Measurements from ENCODE around the gene RAB18.
"Not testable (repeated sequence)": the region's sequence is repeated elsewhere in the genome, so short reads cannot be mapped to it uniquely, and the experiment has no call there.

The RAB18 gene

DNA sequence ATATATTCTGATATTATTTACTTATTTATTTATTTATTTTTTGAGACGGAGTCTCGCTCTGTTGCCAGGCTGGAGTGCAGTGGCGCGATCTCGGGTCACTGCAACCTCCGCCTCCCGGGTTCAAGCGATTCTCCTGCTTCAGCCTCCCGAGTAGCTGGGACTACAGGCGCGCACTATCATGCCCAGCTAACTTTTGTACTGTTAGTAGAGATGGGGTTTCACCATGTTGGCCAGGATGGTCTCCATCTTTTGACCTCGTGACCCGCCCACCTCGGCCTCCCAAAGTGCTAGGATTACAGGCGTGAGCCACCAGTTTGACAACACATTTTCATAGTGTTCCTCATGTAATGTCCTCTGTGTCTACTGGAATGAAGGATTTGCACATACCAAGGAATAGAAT lies 1.4 kb downstream of the RAB18 start:
- DNase-seq, result not testable (repeated sequence)

DNA sequence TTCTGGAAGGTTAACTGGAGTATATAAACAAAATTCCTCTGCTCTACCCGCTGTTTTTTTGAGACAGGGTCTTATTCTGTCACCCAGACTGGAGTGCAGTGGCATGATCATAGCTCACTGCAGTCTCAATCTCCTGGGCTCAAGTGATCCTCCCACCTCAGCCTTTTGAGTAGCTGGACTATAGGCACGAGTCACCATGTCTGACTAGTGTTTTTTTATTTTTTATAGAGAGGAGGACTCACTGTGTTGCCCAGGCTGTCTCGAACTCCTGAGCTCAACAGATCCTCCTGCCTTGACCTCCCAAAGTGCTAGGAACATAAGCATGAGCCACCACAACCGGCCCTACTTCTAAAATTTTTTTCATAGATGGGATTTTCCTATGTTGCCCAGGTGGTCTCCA lies 2.2 kb downstream of the RAB18 start:
- peak; percentile 55 for DNase-seq

DNA sequence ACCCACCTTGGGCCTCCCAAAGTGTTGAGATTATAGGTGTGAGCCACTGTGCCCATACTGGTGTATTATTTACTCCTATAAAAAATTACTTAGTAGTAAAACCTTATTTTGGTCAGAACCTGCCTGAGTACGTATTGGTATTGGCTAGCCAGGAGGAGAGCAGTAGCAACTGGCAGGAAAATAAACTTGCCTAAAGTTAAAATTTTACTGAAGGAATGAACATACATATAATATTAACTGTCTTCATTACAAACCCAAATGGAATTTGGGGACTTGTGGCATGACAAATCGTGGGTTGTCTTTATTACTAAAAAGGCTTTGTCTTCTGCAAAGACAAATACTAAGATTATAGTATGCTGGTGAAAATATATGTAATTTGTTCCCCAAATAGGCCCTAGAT lies 8.4 kb downstream of the RAB18 start:
- DNase-seq, result no peak

DNA sequence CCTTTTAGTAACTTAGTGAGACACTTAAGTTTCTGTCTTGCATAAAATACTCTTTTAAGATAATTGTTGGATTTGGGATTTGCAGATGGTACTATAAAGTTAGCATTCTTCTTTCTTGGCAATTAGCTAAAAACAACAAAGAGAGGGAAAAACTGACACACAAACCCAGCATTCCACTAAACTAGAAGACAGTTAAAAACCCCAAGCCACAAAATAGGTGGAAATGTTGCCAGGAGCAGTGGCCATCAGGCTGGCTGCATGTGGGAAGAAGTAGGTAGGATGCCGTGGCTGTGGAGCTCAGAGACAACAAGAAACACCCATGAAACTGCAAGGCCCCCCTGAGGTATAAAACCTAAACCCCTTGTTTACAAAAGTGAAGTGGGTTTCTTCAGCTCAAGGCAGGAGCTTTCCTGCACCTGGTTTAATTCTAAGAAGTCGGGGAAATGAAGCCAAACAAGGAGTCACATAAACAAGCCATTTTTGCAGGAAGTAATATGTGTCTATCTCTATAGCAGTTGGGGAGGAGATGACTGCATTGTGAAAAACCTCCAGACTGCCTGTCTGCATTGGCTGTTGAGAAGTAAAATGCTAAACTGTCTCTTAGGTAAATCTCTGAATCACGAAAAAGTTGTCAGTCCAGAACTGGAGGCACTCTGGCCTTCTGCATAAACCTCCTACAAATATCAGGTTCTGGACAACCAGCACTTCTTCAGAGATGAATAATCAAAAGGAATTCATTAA lies 9.5 kb downstream of the RAB18 start:
- DNase-seq, result no peak

DNA sequence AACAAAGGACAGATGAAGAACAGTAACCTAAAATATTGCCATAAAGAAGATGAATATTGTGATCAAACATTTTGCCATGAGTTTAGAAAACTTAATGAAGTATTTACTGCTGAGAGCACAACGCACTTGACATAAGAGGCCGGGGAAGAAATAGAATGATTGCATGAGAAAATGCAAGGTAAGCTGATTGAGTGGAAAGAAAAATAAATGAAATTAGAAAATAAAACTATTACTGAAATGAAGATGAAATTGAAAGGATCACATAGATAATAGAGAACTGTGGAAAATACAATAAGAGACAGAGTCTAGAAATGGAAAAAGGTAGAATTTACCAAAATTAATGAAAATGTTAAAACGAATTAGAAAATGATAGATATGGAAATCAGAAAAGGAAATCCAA lies 10.1 kb downstream of the RAB18 start:
- no peak for DNase-seq

DNA sequence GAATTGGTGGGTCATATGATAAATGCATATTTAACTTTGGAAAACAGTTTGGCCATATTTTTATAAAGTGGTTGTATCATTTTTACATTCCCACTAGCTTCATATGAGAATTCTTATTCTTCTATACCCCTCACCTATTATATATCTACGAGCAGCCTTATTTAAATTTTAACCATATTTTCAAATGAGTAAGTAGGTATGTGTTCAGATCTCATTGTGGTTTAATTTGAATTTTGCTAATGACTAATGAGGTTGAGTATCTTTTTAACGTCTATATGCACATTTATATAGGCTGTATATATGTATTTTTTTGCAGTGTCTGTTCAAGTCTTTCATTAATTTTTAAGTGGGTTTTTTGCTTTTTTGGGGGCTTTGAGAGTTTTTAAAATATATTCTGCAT lies 14.2 kb downstream of the RAB18 start:
- DNase-seq, result no peak

DNA sequence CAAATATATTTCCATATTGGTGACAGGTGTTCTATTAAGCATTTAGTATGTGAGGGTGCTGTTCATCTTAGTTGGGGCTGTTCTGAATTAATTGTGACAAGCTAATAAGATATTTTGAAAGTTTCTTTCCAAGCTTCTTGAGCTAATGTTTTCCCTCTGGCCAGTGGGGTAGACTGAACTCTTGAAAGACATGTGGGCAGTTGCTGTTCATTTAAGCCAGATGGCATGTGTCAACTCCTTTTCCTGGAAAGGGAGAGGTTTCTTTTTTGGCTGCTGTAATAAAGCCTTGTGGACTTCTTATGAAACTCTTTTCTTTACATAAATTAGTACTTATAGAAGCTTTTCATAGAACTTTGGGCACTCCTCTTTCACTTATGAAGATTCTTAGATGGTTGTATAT lies 21.7 kb downstream of the RAB18 start:
- DNase-seq, result no peak

DNA sequence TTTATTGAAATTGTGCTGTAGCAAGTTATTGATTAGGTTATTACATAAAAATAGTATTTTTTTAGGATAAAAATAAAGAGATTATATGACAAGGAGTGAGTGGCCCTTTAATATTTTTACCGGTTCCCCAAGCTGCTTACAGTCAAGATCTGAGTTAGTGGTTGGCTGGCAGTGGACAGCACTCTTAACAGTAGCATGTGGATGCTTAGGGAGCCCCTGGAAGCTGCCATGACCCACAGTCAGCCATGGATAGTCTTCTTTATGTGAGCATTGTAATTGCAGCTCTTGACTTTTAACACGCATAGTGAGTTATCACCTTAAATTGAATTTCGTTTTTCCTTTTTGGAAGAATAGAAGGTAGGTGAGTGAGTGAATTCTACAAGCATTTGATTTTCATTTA lies 22.1 kb downstream of the RAB18 start:
- no peak for DNase-seq

DNA sequence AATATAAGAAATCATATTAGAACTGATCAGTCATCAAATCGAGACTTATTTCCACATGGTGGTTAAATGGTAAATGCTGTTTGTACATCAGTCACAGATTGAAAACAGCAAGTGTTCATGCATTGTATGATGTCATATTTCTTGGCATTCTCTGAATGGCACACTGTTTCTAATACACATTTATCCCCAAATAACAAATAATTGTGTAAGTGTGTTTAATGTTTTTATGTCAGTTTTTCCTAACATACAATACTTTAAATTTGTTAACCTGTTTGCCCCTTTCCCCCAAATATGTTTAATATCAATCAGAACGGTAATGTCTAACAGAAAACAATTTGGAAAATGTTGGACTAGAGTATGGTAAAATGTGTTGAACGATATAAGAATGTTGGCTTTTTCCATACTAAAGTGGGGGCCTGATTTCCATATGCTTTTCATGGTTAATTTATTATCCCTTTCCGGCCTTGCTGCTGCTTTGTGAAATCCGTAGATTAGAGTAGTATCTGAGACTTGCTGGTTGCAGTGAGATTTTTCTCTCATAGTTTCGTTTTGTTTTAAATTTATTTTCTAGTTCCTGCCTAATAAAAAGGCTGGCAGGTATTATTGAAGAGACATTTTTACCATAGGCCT lies 23.7 kb downstream of the RAB18 start:
- no peak for DNase-seq

DNA sequence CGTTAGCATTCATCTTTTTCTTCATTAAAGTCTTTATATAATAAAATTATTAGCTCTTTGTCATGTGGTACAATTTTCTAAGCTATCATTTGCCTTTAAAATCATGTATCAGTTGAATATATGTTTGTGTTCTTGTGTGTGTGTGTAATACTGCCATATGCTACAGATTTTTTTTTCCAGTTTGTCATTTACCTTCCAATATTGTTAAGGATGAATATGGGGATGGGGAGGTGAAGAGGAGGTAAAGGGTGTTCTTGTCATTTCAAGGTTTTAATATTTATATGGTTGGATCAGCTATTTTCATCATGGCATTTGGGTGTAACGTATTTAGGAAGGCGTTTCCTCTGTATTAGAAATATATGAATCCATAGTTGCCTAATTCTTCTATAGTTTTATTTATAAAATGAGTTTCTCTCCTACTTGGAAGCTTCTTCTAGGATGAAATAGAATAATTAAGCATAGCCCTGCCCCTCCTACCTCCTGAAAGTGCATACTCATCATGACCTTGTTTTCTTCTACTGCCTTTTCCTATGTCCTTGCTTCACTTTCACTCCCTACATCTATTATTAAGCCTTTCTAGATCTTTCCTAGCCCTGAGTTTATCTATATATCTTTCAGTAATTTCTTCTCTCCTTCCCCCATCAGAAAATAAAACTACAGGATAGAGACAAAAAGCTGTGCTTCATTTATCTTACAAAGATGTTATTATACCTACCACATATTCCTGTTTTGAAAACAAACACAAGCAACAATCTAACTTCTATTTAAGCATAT lies 25.1 kb downstream of the RAB18 start:
- DNase-seq, result no peak

DNA sequence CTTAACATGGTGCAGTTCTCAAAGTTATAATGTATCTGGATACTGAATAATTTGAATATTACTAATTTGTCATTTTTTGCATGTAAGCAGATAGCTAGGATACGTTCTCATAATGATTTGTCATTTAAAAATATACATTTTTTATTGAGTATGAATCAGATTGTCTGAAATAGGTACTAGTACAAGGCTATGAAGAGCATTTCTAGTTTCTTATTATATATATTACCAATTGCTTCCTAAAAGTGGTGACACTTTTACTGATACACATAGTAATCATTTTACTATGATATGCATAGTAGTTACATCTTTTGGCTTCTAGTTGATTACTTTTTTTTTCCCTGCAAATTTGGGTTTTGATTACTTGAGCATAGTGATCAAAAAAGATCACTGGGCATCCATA lies 26.4 kb downstream of the RAB18 start:
- DNase-seq, result no peak

DNA sequence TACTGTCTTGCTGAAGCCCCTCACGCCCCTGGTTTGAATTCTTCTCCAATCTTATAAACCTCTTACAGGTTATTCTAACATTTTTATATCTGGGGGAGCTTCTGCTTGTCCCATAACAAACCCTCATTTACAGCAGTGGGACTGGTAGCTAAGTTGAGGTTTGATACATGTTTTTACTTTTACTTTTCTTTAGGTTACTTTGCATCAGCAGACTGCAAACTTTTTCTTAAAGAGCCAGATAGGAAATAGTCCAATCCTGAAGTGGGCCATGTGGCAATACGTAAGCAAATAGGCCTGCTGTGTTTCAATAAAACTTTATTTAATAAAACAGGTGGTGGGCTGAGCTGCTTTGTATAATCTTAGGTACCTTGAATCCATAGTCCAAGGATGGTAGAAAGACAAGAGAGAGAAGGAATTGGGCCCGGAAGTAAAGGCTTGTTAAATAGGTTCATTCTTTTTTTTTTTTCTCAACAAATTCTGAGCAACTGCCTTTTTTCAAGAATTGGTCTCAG lies 27.3 kb downstream of the RAB18 start:
- no peak for DNase-seq

DNA sequence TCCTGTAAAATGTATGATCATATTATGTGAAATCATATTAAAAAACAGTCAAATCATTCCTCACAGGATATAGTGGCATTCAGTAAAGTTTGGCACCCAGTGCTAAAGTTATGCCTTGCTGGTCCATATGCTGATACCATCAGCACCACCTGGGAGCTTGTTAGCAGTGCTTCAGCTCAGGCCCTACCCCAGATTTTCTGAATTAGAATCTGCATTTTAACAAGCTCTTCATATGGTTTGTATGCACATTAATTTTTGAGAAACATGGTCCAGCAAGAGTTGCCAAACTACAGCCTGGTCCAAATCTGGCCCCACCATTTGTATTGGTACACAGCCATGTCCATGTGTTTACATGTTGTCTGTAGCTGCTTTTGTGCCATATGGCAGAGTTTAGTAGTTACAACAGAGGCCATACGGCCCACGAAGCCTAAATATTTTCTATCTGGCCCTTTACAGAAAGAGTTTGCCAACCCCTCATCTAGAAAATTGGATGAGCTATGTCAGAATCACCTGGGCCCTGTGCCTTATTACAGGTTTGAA lies 30.1 kb downstream of the RAB18 start:
- DNase-seq, result no peak

DNA sequence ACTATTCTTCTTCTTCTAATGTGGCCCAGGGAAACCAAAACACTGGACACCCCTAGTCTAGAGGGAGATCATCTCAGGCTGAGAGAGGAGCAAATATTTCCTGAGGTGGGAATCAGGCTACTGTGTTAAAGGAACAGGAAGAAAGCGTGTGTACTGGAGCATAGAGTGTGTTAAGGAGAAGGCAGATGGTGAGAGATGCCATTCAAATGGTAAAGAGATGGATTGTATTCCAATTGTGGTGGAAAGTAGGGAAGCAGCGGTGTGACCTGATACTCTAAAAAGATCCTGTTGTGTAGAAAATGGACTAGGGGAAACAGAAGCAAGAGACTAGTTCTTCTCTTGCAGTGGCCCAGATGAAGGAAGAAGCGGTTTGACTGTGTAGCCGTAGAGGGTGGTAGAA lies 31.2 kb downstream of the RAB18 start:
- DNase-seq, result no peak

DNA sequence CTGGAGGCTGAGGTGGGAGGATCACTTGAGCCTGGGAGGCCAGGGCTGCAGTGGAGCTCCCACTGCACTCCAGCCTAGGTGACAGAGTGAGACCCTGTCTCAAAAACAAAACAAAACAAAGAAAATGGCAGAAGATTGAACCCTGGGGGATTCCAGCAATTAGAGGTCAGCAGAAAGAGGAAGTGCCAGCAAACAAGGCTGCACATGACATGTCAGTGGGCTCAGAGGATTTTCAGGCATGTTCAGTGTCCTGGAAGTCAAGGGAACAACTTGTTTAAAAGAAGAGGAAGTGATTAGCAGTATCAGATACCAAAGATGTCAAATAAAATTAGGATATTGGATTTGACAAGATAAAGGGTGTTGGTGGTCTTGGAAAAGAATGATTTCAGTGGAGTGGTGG lies 32.3 kb downstream of the RAB18 start:
- DNase-seq, result no peak

DNA sequence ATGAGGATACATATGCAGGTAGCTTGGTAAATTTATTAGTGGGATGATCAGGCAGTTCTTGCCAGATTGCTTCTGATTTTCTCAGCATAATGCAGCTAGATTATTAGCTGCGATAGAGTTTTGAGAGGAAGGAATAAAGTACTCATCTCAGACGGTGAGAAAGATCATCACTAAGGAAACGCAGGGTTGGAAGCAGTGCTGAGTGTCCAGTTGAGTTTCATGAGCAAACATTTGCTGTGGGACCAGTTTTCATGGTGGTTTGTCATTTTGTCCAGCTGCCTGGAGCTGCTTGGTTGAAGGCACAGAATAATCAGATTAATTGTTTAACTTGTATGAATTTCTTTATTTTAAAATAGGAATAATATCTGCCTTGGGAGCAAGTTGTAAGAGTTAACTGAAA lies 33.1 kb downstream of the RAB18 start:
- no peak for DNase-seq

DNA sequence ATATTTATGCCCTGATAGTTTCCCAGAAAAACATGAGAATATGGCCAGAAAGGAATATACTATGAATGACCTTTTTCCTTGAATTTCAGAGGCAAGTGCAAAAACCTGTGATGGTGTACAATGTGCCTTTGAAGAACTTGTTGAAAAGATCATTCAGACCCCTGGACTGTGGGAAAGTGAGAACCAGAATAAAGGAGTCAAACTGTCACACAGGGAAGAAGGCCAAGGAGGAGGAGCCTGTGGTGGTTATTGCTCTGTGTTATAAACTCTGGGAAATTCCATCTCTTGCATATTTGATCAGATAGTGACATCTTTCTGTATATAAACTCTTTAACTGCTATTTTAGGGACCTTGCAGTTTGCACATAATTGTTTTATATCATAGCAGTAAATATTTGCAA lies 33.7 kb downstream of the RAB18 start:
- no peak for DNase-seq

DNA sequence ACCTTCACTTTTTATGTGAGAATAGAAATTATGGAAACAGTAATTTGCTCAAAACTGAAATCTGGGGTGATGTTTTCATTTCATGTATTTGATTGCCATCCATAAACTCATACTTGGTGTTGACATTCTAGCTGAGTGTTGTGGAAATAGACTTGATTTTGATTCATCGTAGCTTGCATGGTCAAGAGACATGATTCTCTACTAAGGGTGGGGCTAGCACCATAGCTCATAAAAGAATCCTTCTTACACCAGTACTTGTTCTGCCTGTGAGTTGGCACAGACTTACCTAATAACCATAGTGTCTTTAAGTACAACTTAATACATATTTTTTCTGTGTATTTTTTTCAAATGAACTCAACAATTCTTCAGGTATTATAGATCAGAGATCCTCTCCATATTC lies 36.6 kb downstream of the RAB18 start:
- DNase-seq, result no peak

DNA sequence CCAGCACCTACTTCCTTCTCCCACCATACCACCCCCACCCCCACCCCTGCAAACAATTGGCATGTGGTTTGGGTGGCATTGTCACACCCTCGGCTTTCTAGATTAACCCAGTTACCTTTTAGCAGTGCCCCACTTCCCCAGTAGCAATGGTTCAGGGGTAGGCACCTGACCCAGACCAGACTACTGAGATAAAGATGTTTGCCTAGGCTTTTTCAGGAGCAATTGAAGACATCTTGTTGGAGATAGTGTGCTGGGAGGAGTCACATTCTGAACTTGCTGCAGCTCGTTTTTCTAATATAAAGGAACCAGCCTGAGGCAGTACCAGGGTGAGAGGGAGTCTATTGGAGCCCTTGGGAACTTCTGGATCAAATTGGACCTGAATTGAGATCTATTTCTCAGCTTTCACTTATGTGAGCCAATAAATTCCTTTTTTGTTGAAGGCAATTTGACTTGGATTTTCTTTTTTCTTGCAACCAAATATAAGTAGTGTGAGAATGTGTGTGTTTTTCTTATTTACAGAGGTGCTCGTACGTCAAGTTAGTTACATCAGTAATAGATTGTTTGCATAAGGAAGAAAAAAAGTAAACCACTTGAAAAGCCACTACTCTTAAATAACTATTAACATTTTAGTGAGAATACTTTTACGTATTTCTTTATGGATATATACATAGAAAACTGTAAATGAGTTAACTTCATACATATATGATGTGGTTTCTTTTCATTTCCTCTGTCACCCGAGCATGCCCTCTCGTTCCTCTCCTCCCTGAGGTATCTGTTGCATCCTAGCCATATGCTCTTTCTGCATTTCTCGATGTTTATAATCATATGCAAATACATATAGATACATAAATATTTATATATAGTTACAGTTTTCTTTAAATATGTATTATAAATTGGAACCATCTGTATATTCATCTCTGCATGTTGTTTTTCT lies 38.0 kb downstream of the RAB18 start:
- no peak for DNase-seq

DNA sequence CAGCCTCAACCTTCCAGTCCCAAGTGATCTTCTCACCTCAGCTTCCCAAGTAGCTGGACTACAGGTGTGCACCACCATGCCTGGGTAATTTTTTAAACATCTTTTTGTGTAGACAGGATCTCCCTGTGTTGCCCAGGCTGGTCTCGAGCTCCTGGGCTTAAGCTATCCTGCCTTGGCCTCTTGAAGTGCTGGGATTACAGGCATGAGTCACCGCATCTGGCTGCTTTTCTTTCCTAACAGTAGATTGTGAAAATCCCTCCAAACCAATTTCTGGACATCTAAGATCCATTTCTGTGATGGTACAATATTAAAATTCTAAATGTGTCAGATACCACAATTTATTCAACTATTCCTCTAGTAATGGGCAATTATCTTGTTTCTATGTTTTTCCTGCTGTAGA lies 38.7 kb downstream of the RAB18 start:
- no peak for DNase-seq

DNA sequence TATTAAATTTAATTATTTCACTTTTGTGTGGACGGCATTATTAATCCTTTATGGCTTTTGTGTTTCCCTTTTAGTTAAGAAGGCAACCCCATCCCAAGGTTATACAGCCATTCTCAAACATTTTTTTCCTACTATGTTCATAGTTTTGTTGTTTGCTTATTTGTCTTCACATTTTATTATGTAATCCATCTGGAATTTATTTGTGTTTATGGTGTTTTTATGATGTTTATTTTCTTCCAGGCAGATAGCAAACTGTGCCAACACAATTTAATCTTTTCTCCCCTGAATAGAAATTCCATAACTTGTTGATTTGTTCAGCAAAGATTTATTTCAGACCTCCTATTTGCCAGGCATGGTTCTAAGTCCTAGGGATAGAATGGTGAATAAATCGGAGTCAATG lies 42.9 kb downstream of the RAB18 start:
- no peak for DNase-seq

DNA sequence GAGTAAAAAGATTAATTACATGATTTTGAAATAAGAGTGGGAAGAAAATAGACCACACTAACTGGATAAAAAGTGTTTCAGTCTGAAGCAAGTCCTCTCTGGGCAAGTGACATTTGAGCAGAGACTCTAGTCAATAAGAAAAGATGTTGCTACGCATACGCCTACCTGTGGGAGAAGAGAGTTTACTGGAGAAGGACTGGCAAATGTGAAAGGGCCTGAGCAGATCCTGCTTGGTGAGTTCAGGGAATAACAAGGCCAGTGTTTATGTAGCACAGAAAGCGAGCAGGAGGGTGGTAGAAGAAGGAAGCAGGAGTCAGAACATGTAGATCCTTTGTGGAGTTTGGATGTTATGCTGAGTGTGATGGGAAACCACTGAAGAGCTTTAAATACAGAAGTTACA lies 43.4 kb downstream of the RAB18 start:
- DNase-seq, result no peak

DNA sequence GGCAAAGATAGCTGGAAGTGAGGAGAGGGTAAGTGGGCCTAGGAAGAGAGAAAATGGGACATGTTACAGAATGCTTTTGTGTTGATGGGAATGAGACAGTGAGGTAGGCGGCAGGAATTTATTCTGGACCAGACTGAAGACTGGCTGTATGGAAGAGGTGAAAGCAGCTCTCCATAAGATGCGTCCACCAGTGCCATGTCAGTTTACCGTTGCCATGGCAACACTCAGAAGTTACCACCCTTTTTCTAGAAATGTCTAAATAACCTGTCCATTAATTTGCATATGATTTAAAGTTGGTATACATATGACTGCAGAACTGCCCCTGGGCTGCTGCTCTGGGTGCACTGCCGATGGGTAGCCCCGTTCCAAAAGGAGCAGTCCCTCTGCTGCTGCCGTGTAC lies 46.7 kb downstream of the RAB18 start:
- DNase-seq, result no peak

Measured in islet precursor cell (in vitro differentiated cells).